ENCODE measurements around the gene R3HDM4.

R3HDM4 gene

GRCh38 chr19:871446-872265 lies 41.4 kb downstream of the R3HDM4 start:
- no peak for TF ChIP-seq CTCF (IDR thresholded peaks at IDR 0.05)

- no peak for TF ChIP-seq CTCF (IDR thresholded peaks at IDR 0.05)
Observed at GRCh38 chr19:870963-871401, 42.0 kb downstream of the R3HDM4 start.

- no peak for TF ChIP-seq CTCF (IDR thresholded peaks at IDR 0.05)
Observed at GRCh38 chr19:870314-870713, 42.7 kb downstream of the R3HDM4 start.

- no peak for TF ChIP-seq CTCF (IDR thresholded peaks at IDR 0.05)
Observed at GRCh38 chr19:869245-870177, 43.5 kb downstream of the R3HDM4 start.

- no peak for TF ChIP-seq CTCF (IDR thresholded peaks at IDR 0.05)
Observed at GRCh38 chr19:868458-869244, 44.4 kb downstream of the R3HDM4 start.

- TF ChIP-seq CTCF (IDR thresholded peaks at IDR 0.05), result no peak
Observed at GRCh38 chr19:867855-868457, 45.1 kb downstream of the R3HDM4 start.
